Progenitor cell of endocrine pancreas (in vitro differentiated cells): ENCODE data around the gene KNSTRN. TPM values are rescaled to one million over a fixed set of nuclear protein-coding genes. Genes with fewer than 3 reads are reported as not detected.

Source experiments
- DNase-seq: peaks from one replicate; pipeline ENCODE4 v3.0.0; 2021; ENCODE audit warnings: low spot score; ENCODE audit not compliant: unreplicated experiment
- H3K27ac Mint-ChIP-seq: 2 replicates; pipeline ENCODE4 v1.8.0; 2021; ENCODE audit warnings: mild to moderate bottlenecking, moderate library complexity, mixed read lengths
- H3K27me3 Mint-ChIP-seq: 2 replicates; pipeline ENCODE4 v1.8.0; 2021; ENCODE audit warnings: mixed read lengths
- H3K36me3 Mint-ChIP-seq: 2 replicates; pipeline ENCODE4 v1.8.0; 2022; ENCODE audit warnings: mixed read lengths; ENCODE audit not compliant: insufficient read depth
- H3K4me1 Mint-ChIP-seq: 2 replicates; pipeline ENCODE4 v1.8.0; 2021; ENCODE audit warnings: low read depth, mixed read lengths
- H3K4me3 Mint-ChIP-seq: 2 replicates; pipeline ENCODE4 v1.8.0; 2021; ENCODE audit warnings: low read depth, mild to moderate bottlenecking, moderate library complexity, mixed read lengths
- H3K9me3 Mint-ChIP-seq: 2 replicates; pipeline ENCODE4 v1.8.0; 2021; ENCODE audit warnings: low read depth, mixed read lengths
- total RNA-seq: library from RNA; stranded (reverse); gene quantifications from 2 replicates; pipeline ENCODE4 v1.2.1, GENCODE V29; 2021
- TF ChIP-seq, protein P1 (sequence below): fragments of 200-600 bp; sonication (generic); IDR thresholded peaks from one replicate; pipeline ENCODE4 v1.5.0; 2021; ENCODE audit warnings: antibody characterized with exemption, mild to moderate bottlenecking; ENCODE audit not compliant: unreplicated experiment

Gene KNSTRN
- total RNA-seq, 1 donor from 2014 or later: 44.8 TPM

DNA sequence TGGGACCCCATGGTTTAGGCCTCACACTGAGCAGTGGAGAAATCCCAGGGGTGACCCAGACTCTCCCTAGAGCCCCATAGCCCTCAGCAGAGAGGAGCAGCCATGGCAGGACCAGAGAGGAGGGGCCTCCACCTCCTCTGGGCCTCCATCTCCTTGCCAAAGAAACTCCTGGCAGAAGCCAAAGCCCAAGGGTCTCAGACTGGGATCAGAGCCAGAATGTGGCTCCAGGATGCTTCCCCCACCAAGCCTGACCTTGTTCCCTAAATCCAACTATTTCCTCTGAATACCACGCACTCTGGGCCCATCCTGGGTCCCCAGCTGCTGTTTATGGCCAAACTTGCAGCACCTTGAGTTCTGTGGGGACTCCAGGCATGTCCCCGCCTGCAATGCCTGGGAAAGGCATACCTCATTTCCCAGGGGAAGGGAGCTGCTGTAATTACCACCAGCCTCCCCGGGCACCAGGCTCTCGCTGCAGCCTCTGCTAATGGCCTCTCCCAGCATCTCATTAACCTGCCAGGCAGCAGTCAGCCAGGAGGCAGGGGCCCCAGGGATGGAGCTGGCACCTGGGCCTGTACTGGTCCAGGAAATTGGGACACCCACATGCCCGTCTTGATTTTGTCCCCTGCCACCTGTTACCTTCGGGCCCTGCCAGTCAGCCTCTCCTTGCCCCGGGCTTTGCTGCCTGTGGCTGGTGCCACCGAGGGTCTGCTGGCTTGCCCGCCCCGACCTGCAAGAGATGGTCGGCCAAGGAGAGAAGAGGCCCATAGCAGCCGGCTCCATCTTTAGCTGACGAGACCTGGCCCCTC is 46.4 kb upstream of the KNSTRN start:
- H3K36me3 Mint-ChIP-seq: no peaks in the 10 kb centered on the region
- H3K9me3 Mint-ChIP-seq: no peaks in the 10 kb centered on the region
- no peak for DNase-seq
- H3K27ac Mint-ChIP-seq: no peak overlapping the region
- TF ChIP-seq, protein P1, sequence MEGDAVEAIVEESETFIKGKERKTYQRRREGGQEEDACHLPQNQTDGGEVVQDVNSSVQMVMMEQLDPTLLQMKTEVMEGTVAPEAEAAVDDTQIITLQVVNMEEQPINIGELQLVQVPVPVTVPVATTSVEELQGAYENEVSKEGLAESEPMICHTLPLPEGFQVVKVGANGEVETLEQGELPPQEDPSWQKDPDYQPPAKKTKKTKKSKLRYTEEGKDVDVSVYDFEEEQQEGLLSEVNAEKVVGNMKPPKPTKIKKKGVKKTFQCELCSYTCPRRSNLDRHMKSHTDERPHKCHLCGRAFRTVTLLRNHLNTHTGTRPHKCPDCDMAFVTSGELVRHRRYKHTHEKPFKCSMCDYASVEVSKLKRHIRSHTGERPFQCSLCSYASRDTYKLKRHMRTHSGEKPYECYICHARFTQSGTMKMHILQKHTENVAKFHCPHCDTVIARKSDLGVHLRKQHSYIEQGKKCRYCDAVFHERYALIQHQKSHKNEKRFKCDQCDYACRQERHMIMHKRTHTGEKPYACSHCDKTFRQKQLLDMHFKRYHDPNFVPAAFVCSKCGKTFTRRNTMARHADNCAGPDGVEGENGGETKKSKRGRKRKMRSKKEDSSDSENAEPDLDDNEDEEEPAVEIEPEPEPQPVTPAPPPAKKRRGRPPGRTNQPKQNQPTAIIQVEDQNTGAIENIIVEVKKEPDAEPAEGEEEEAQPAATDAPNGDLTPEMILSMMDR: no peak
- no peak overlapping the region for H3K4me3 Mint-ChIP-seq
- H3K27me3 Mint-ChIP-seq: peaks cover 32% of the 10 kb centered on the region
- H3K4me1 Mint-ChIP-seq: peaks cover 3% of the 10 kb centered on the region

DNA sequence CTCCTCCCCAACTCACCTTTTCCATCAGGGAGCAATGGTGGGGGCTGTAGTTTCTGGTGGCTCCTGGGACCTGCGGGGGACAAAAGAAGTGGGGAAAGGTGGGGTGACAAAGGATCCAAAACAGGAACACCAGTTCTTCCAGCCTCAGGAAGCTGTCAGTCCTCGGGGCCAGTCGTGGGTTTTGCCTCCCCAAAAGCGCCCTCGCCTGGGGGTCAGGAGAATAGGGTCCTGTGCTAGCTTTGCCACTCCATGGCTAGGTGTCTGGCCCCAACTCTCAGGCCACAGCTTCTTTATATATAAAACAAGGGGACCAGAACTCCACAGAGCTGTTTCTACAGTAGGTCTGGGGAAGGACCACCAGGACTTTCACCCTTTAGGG is 45.8 kb upstream of the KNSTRN start:
- DNase-seq: no peak
- H3K4me3 Mint-ChIP-seq: no peak overlapping the region
- no peaks in the 10 kb centered on the region for H3K9me3 Mint-ChIP-seq
- H3K27ac Mint-ChIP-seq: no peak overlapping the region
- peaks cover 5% of the 10 kb centered on the region for H3K4me1 Mint-ChIP-seq
- peaks cover 34% of the 10 kb centered on the region for H3K27me3 Mint-ChIP-seq
- H3K36me3 Mint-ChIP-seq: no peaks in the 10 kb centered on the region
- TF ChIP-seq, protein P1: peak; percentile 15

DNA sequence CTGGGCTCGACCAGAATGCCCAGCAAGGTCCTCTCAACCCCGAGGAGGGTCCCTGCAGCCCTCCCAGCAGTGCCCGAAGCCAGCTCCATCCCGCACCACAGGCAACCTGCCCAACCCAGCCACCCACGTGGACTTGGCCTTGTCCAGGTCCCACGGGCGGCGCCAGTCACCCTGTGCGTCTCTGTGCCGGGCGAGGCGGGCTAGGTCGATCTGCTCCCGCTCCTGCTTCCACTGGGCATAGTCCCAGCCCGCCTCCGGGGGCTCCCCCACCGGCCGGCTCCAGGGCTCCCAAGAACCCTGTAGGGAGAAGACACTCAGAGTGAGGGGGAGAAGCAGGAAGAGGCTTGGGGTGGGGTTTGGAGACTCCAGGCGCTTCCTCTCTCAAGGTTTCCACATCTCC is 44.9 kb upstream of the KNSTRN start:
- Mint-ChIP-seq H3K36me3 (no peaks in the 10 kb centered on the region), H3K9me3 (no peaks in the 10 kb centered on the region), H3K27me3 (peaks cover 31% of the 10 kb centered on the region), H3K4me1 (peaks cover 5% of the 10 kb centered on the region), H3K27ac (no peak overlapping the region), H3K4me3 (no peak overlapping the region)
- DNase-seq: no peak
- TF ChIP-seq, protein P1: no peak

DNA sequence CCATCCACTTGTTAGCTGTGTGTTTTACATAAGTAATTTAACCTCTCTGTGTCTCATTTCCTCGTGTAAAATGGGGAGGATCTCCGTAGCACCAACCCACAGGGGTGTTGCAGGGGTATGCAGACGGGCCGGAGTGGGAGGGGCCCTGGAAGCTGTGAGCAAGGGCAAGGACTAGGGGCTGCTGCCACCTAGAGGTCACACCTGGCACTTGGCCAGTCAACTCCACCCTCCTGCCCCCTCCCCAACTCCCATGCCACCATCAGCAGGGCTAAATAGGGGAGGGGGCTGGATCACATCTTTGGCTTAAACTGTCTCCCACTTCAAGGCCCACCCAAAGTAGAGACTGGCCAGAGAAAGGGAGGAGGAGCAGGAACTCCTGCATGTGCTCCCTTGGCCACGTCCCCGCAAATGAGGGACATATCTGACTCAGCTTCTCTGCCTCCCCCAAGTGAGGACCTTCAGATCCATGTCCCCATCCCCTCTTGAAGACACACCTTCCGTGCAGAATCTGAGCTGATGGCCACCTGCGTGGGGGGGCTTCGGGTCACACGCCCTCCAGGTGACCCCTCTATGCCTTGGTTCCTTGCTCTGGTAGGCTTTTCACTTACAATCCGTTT is 44.4 kb upstream of the KNSTRN start:
- no peaks in the 10 kb centered on the region for H3K9me3 Mint-ChIP-seq
- H3K27ac Mint-ChIP-seq: no peak overlapping the region
- H3K27me3 Mint-ChIP-seq: peaks cover 26% of the 10 kb centered on the region
- H3K4me3 Mint-ChIP-seq: no peak overlapping the region
- TF ChIP-seq, protein P1: peak; percentile 96
- DNase-seq: peak; percentile 69
- no peaks in the 10 kb centered on the region for H3K36me3 Mint-ChIP-seq
- peaks cover 5% of the 10 kb centered on the region for H3K4me1 Mint-ChIP-seq

DNA sequence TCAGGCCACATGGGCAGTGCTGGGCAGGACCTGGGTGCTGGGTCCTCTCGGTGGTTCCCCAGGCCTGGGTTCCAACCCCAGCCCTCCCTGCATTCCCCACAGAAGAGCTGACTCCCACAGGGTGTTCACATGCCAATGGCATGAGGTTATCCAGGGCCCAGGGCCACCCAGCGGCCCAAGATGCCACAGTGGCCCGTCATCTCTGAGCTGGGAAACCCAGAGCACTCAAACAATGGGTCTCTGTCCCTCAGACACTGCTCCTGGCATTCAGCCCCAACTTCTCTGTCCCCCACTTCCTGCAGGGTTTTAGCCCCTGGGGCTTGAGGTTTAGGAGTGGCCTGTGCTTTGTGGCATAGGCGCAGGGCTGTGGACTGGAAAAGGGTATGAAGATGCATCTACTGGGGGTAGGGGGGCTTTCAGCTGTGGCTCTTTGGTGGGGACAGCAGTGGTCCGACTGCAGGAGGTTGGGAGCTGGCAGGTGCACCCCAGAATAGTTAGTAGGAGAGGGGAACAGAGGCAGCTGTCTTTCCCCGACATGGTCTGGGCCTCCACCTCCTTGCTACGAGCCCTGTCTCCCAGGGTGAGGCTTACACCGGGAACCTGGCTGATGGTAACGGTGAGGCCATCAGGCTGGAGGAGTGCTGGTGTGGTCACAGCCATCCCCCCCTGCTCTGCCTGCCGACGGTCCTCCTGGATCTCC is 43.5 kb upstream of the KNSTRN start:
- Mint-ChIP-seq H3K36me3 (no peaks in the 10 kb centered on the region), H3K27ac (no peak overlapping the region), H3K4me1 (peaks cover 4% of the 10 kb centered on the region), H3K27me3 (peaks cover 22% of the 10 kb centered on the region), H3K4me3 (no peak overlapping the region), H3K9me3 (no peaks in the 10 kb centered on the region)
- TF ChIP-seq, protein P1: no peak
- DNase-seq: no peak
